Measurements from ENCODE around the gene MUC5B. TPM values are rescaled to one million over a fixed set of nuclear protein-coding genes. Genes with fewer than 3 reads are reported as not detected.

The MUC5B gene
- total and polyA plus RNA-seq, 3 donors from 2014 or later: 0.45 to 0.87 (median 0.50) TPM

- whole genome bisulfite sequencing, 2 donors: 95 to 96% methylated on average over 22 to 25 of the region's 25 CpGs
- Histone ChIP-seq H3K4me1 (peaks cover 25% of the 10 kb centered on the region), H3K9me3 (no peaks in the 10 kb centered on the region), H3K27me3 (no peaks in the 10 kb centered on the region), H3K36me3 (ENCODE audit: low read depth, missing control alignments) (no peaks in the 10 kb centered on the region), H3K4me3 (no peak overlapping the region), H3K27ac (no peak overlapping the region)
- DNase-seq: peak; percentile 11
- intact Hi-C loops (cut with DNase I; ENCODE audit: low total_unique reads): no loop called here
- TF ChIP-seq CTCF (IDR thresholded peaks at IDR 0.05) (no peak), POLR2A (IDR thresholded peaks at IDR 0.05) (no peak)
These were observed 74.2 kb downstream of the MUC5B start for GRCh38 chr11:1297011-1297575.

GRCh38 chr11:1297576-1298473, 75.0 kb downstream of the MUC5B start:
- Histone ChIP-seq H3K27ac (no peak overlapping the region), H3K4me1 (peaks cover 32% of the 10 kb centered on the region), H3K9me3 (no peaks in the 10 kb centered on the region), H3K4me3 (no peak overlapping the region), H3K27me3 (no peaks in the 10 kb centered on the region), H3K36me3 (ENCODE audit: low read depth, missing control alignments) (no peaks in the 10 kb centered on the region)
- intact Hi-C loops (cut with DNase I; ENCODE audit: low total_unique reads): no loop called here
- peak; percentile 16 for DNase-seq
- TF ChIP-seq POLR2A (IDR thresholded peaks at IDR 0.05): no peak
- TF ChIP-seq CTCF (IDR thresholded peaks at IDR 0.05): no peak
- WGBS, 2 donors: 75 to 83% methylated on average over 21 to 31 of the region's 31 CpGs

GRCh38 chr11:1298695-1299492, 76.0 kb downstream of the MUC5B start:
- intact Hi-C loops (cut with DNase I; ENCODE audit: low total_unique reads): no loop called here

GRCh38 chr11:1299621-1300020, 76.8 kb downstream of the MUC5B start:
- no peak overlapping the region for H3K4me3 ChIP-seq
- H3K36me3 ChIP-seq (ENCODE audit: low read depth, missing control alignments): no peaks in the 10 kb centered on the region

More at GRCh38 chr11:1298695-1299492, 76.0 kb downstream of the MUC5B start:
- no peaks in the 10 kb centered on the region for H3K36me3 ChIP-seq (ENCODE audit: low read depth, missing control alignments)
- H3K4me1 ChIP-seq: peaks cover 43% of the 10 kb centered on the region
- H3K27me3 ChIP-seq: no peaks in the 10 kb centered on the region
- no peak for TF ChIP-seq CTCF (IDR thresholded peaks at IDR 0.05)
- no peak for TF ChIP-seq POLR2A (IDR thresholded peaks at IDR 0.05)
- WGBS, 2 donors: 83 to 84% methylated on average over 32 of the region's 32 CpGs
- H3K9me3 ChIP-seq: no peaks in the 10 kb centered on the region
- no peak overlapping the region for H3K27ac ChIP-seq
- peak; percentile 65 for DNase-seq
- no peak overlapping the region for H3K4me3 ChIP-seq

More at GRCh38 chr11:1299621-1300020, 76.8 kb downstream of the MUC5B start:
- WGBS, 2 donors: 87 to 89% methylated on average over 23 of the region's 23 CpGs
- Histone ChIP-seq H3K4me1 (peaks cover 45% of the 10 kb centered on the region), H3K9me3 (no peaks in the 10 kb centered on the region), H3K27me3 (no peaks in the 10 kb centered on the region), H3K27ac (peak overlapping the region in 1 of 2 donors; percentile 27)
- intact Hi-C loops (cut with DNase I; ENCODE audit: low total_unique reads): no loop called here
- peak; percentile 13 for DNase-seq
- TF ChIP-seq CTCF (IDR thresholded peaks at IDR 0.05) (no peak), POLR2A (IDR thresholded peaks at IDR 0.05) (no peak)

Data from testis (tissue), 3 donors.